ENCODE results near the gene CDH11. TPM values are rescaled to one million over a fixed set of nuclear protein-coding genes. Genes with fewer than 3 reads are reported as not detected.

CDH11 gene
- total RNA-seq, 1 experiment from 2014 or later, result 5.4 TPM

DNA sequence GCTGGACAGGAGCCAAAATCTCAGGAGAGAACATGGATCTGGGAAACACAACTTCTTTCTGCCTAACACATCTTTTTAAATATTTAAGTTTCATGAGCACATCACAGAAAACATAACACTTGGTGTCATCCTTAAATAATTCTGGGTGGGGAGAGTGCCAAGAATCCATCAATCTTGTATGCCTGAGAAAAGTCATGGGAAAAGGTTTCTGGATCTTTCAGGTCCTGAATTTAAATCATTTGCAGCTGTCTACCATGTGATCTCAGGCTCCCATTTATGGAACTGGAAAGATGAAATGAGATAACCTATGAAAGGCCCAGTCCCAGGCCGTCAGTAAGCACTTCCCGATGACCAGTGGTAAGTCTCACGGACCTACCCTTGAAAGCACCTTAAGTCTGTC lies 15.1 kb downstream of the CDH11 start:
- Histone ChIP-seq H3K9ac (ENCODE audit: extremely low read depth, insufficient read length, low read length) (no peak overlapping the region), H4K91ac (ENCODE audit: insufficient read length, low read depth, low read length) (no peak overlapping the region), H2AFZ (ENCODE audit: low read length) (no peak overlapping the region), H3K4me1 (ENCODE audit: insufficient read depth, low read length) (no peaks in the 10 kb centered on the region), H3K79me2 (ENCODE audit: insufficient read depth, low read length) (no peaks in the 10 kb centered on the region), H4K20me1 (ENCODE audit: control insufficient read depth, insufficient read depth, insufficient read length) (no peaks in the 10 kb centered on the region), H3K23me2 (ENCODE audit: insufficient read length, low read depth, low read length, poor library complexity, severe bottlenecking) (no peaks in the 10 kb centered on the region), H3K18ac (ENCODE audit: insufficient read length, low read depth, low read length) (no peak overlapping the region), H3K9me3 (ENCODE audit: control insufficient read depth, low read depth, low read length) (no peaks in the 10 kb centered on the region), H3K79me1 (ENCODE audit: insufficient read depth, low read depth, low read length, poor library complexity, severe bottlenecking) (no peaks in the 10 kb centered on the region), H2BK120ac (ENCODE audit: low read depth, low read length, poor library complexity, severe bottlenecking) (no peak overlapping the region), H3K4ac (ENCODE audit: low read depth, low read length) (no peak overlapping the region), H4K5ac (ENCODE audit: insufficient read length, low read depth, low read length) (no peak overlapping the region), H3K4me2 (ENCODE audit: insufficient read depth, insufficient read length, low read length) (no peak overlapping the region), H3K27me3 (ENCODE audit: insufficient read depth, low read length) (no peaks in the 10 kb centered on the region), H2BK5ac (ENCODE audit: insufficient read length, low read length) (no peak overlapping the region), H4K8ac (replicated peaks; ENCODE audit: insufficient read length, low read depth, low read length) (no peak overlapping the region), H2BK15ac (ENCODE audit: low read depth, low read length) (no peak overlapping the region), H3K23ac (ENCODE audit: insufficient read length, low read depth, low read length) (no peak overlapping the region), H3K14ac (ENCODE audit: insufficient read depth, low read length) (no peak overlapping the region), H2BK12ac (ENCODE audit: insufficient read length, low read depth, low read length) (no peak overlapping the region), H2AK5ac (ENCODE audit: insufficient read length, low read length) (no peak overlapping the region), H3K27ac (ENCODE audit: insufficient read length, low read depth, low read length) (no peak overlapping the region), H3T11ph (ENCODE audit: low read length) (no peak overlapping the region), H3K56ac (ENCODE audit: insufficient read length, low read depth, low read length) (no peak overlapping the region), H2BK20ac (ENCODE audit: low read depth, low read length, poor library complexity, severe bottlenecking) (no peak overlapping the region)
- Mint-ChIP-seq H3K27me3 (ENCODE audit: low read depth) (peaks cover 2% of the 10 kb centered on the region), H3K36me3 (ENCODE audit: insufficient read depth in 1 of 3, low read depth in 3 of 3) (no peaks in the 10 kb centered on the region; a peak in 1 of 7 replicates), H3K9me3 (no peaks in the 10 kb centered on the region), H3K27ac (no peak overlapping the region), H3K4me1 (peaks cover 0 to 13% of the 10 kb centered on the region in 2 experiments; a peak in 1 of 4 replicates), H3K4me3 (no peak overlapping the region)
- TF ChIP-seq, protein P1, sequence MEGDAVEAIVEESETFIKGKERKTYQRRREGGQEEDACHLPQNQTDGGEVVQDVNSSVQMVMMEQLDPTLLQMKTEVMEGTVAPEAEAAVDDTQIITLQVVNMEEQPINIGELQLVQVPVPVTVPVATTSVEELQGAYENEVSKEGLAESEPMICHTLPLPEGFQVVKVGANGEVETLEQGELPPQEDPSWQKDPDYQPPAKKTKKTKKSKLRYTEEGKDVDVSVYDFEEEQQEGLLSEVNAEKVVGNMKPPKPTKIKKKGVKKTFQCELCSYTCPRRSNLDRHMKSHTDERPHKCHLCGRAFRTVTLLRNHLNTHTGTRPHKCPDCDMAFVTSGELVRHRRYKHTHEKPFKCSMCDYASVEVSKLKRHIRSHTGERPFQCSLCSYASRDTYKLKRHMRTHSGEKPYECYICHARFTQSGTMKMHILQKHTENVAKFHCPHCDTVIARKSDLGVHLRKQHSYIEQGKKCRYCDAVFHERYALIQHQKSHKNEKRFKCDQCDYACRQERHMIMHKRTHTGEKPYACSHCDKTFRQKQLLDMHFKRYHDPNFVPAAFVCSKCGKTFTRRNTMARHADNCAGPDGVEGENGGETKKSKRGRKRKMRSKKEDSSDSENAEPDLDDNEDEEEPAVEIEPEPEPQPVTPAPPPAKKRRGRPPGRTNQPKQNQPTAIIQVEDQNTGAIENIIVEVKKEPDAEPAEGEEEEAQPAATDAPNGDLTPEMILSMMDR (conservative IDR thresholded peaks at IDR 0.05), result no peak
- DNase-seq, result no peak
- WGBS (ENCODE audit: extremely low coverage, insufficient read length, low lambda C conversion rate), result no CpG with 5 or more reads among the region's 3 CpGs
